B cell (primary cell): ENCODE results near the gene JUNB. TPM values are rescaled to one million over a fixed set of nuclear protein-coding genes. Genes with fewer than 3 reads are reported as not detected.
A peak's percentile ranks its signal among the peaks of the same experiment; 100 is the strongest.

ENCODE experiments used
- ATAC-seq: fragments of 200-7000 bp; cut with Tn5 transposase; one replicate; pipeline ENCODE4 v1.10.0; 2021; ENCODE audit warnings: low read depth, mild to moderate bottlenecking, moderate number of reproducible peaks, moderate library complexity
- CTCF ChIA-PET: fragments of 350-600 bp; sonication (Branson Sonifier 250); formaldehyde crosslinking; loops from one replicate; lab custom pipeline; 2021; ENCODE audit warnings: antibody characterized with exemption, inconsistent platforms; lab: Charles Lee
- POLR2A ChIA-PET: fragments of 350-600 bp; sonication (Branson Sonifier 250); formaldehyde crosslinking; loops from one replicate; lab custom pipeline; 2021; ENCODE audit warnings: antibody characterized with exemption; lab: Charles Lee
- DNase-seq: peaks from one replicate; pipeline ENCODE4 v3.0.0; 2013
- H2AFZ ChIP-seq: 2 replicates; pipeline ENCODE4 v1.6.1; 2012; ENCODE audit warnings: mild to moderate bottlenecking, low read depth, low read length; ENCODE audit not compliant: insufficient read depth, poor library complexity, severe bottlenecking
- H3K27ac ChIP-seq, 2 donors: 1 replicate in 1 of 2; 2 replicates in 1 of 2; pipeline ENCODE4 v1.5.1; 2012 to 2013; ENCODE audit warnings: low read length in 2 of 2, mild to moderate bottlenecking in 2 of 2, moderate library complexity in 1 of 2
- H3K27me3 ChIP-seq, 4 experiments: fragments of 200-600 bp in 1 of 4; sonication (generic) in 1 of 4; replicated peaks in 1 of 4; 1 replicate in 2 of 4; 2 replicates in 2 of 4; pipeline versions ENCODE4 v1.6.1 to v1.7.0; 2013 to 2016; ENCODE audit warnings: low read length in 3 of 4, mild to moderate bottlenecking in 2 of 4, mixed read lengths in 1 of 4, moderate library complexity in 1 of 4; ENCODE audit not compliant: insufficient read depth in 4 of 4, control insufficient read depth in 3 of 4; ENCODE audit errors: control extremely low read depth in 1 of 4
- H3K36me3 ChIP-seq, 2 experiments: replicated peaks in 1 of 2; 1 replicate in 1 of 2; 2 replicates in 1 of 2; pipeline versions ENCODE4 v1.6.1 to v1.7.1; 2013; ENCODE audit warnings: low read length in 1 of 2; ENCODE audit not compliant: insufficient read depth in 2 of 2, control insufficient read depth in 1 of 2; ENCODE audit errors: control extremely low read depth in 1 of 2, extremely low read depth in 1 of 2
- H3K4me1 ChIP-seq, 2 donors: fragments of 200-600 bp in 1 of 2; sonication (generic) in 1 of 2; 1 replicate in 1 of 2; 2 replicates in 1 of 2; pipeline versions ENCODE4 v1.5.1 to v1.6.1; 2013 to 2017; ENCODE audit warnings: low read length in 2 of 2; ENCODE audit not compliant: control insufficient read depth in 2 of 2, insufficient read depth in 2 of 2
- H3K4me2 ChIP-seq: replicated peaks from 2 replicates; pipeline ENCODE3; 2012; ENCODE audit warnings: mild to moderate bottlenecking, low read depth, low read length; ENCODE audit not compliant: poor library complexity, severe bottlenecking
- H3K4me3 ChIP-seq, 5 experiments: fragments of 200-600 bp in 1 of 5; sonication (generic) in 1 of 5; 1 replicate in 3 of 5; 2 replicates in 2 of 5; pipeline versions ENCODE4 v1.5.1 to v1.7.0; 2011 to 2016; ENCODE audit warnings: low read length in 4 of 5, mild to moderate bottlenecking in 4 of 5, low read depth in 2 of 5, control low read depth in 1 of 5, moderate library complexity in 1 of 5; ENCODE audit not compliant: insufficient read depth in 1 of 5; ENCODE audit errors: control extremely low read depth in 1 of 5, extremely low read depth in 1 of 5
- H3K79me2 ChIP-seq: fragments of 200-600 bp; sonication (generic); one replicate; pipeline ENCODE4 v1.6.0; 2016; ENCODE audit warnings: low read length; ENCODE audit not compliant: control insufficient read depth, insufficient read depth
- H3K9ac ChIP-seq: fragments of 200-600 bp; sonication (generic); 2 replicates; pipeline ENCODE4 v1.6.1; 2017; ENCODE audit warnings: mild to moderate bottlenecking, low read length, moderate library complexity
- H3K9me3 ChIP-seq, 3 donors: one replicate each; pipeline versions ENCODE4 v1.6.1 to v1.7.1; 2013; ENCODE audit warnings: low read length in 2 of 3; ENCODE audit not compliant: control insufficient read depth in 2 of 3, insufficient read depth in 1 of 3; ENCODE audit errors: control extremely low read depth in 1 of 3
- H4K20me1 ChIP-seq: 2 replicates; pipeline ENCODE4 v1.6.0; 2012; ENCODE audit warnings: mild to moderate bottlenecking, low read length; ENCODE audit not compliant: insufficient read depth, control insufficient read depth, poor library complexity, severe bottlenecking
- H3K27ac Mint-ChIP-seq: one replicate; pipeline ENCODE4 v1.8.0; 2021; ENCODE audit warnings: mixed read lengths
- H3K27me3 Mint-ChIP-seq: one replicate; pipeline ENCODE4 v1.8.0; 2021; ENCODE audit warnings: mixed read lengths
- H3K4me1 Mint-ChIP-seq: one replicate; pipeline ENCODE4 v1.8.0; 2021; ENCODE audit warnings: mixed read lengths
- H3K4me3 Mint-ChIP-seq: one replicate; pipeline ENCODE4 v1.8.0; 2021; ENCODE audit warnings: mixed read lengths
- H3K9me3 Mint-ChIP-seq: one replicate; pipeline ENCODE4 v1.8.0; 2022; ENCODE audit warnings: mixed read lengths; ENCODE audit not compliant: insufficient read depth
- CTCF ChIP-seq: fragments of 200-600 bp; IDR thresholded peaks from one replicate; pipeline ENCODE4 v1.8.0; 2022; ENCODE audit warnings: antibody characterized with exemption, mild to moderate bottlenecking
- EZH2 ChIP-seq: IDR thresholded peaks from 2 replicates; pipeline ENCODE4 v1.6.1; 2012; ENCODE audit warnings: borderline replicate concordance, low read depth, mild to moderate bottlenecking, moderate library complexity, low read length; ENCODE audit not compliant: insufficient read depth, poor library complexity, severe bottlenecking
- WGBS: methylation state at CpG from one replicate; pipeline ENCODE4 v1.1.5; 2013; ENCODE audit warnings: missing lambda C conversion rate; ENCODE audit not compliant: insufficient coverage; 5-methylcytosine and 5-hydroxymethylcytosine counted together
- intact Hi-C: fragments of 100-400 bp; cut with micrococcal nuclease; formaldehyde crosslinking; loops from one replicate; pipeline ENCODE4 v1.10.0; 2022
- polyA plus RNA-seq: library from polyadenylated mRNA; depleted of rRNA; stranded (reverse); fragments of >200 nt; gene quantifications from 2 replicates; pipeline ENCODE4 v1.2.3, GENCODE V29; 2012
- total RNA-seq, 2 donors: library from RNA; stranded (reverse); fragments of 120-200 nt in 1 of 2; gene quantifications; 1 replicate in 1 of 2; 2 replicates in 1 of 2; pipeline versions ENCODE4 v1.2.3 to v1.2.4, GENCODE V29; 2013 to 2022

JUNB gene
- total and polyA plus RNA-seq, 2 donors (not counting 1 experiment from before 2014, with no cell fraction given): 206 to 4,055 TPM

GRCh38 chr19:12801466-12802266 is 10.4 kb downstream of the JUNB start, which contains the start of the genes PRDX2 and THSD8:
Gene PRDX2, minus strand, starts transcription at chr19:12801800. Its CDS starts 539 bp downstream, at chr19:12801261.
Gene THSD8, plus strand, starts transcription at chr19:12802069. Its CDS starts 3 bp downstream, at chr19:12802072.
- peak within 1 kb of the TSS; percentile 87 for H3K9ac ChIP-seq
- H3K9me3 Mint-ChIP-seq: no peaks in the 10 kb centered on the region
- H4K20me1 ChIP-seq: no peaks in the 10 kb centered on the region
- peaks cover 0 to 4% (median 0%) of the 10 kb centered on the region in 3 donors for H3K9me3 ChIP-seq
- peaks cover 0 to 3% of the 10 kb centered on the region in 2 experiments for H3K36me3 ChIP-seq
- H3K27ac ChIP-seq: peak within 1 kb of the TSS in 1 of 2 donors; percentile 60
- peak within 1 kb of the TSS; percentile 65 for H3K27ac Mint-ChIP-seq
- 1% methylated on average over 78 of the region's 78 CpGs for WGBS
- peak within 1 kb of the TSS; percentile 32 to 87 (median 83) for H3K4me3 ChIP-seq
- H2AFZ ChIP-seq: peak within 1 kb of the TSS; percentile 87
- TF ChIP-seq EZH2: no peak
- no peak for TF ChIP-seq CTCF
- peaks cover 27% of the 10 kb centered on the region for H3K4me1 Mint-ChIP-seq
- intact Hi-C loops: no loop called here
- DNase-seq (peak; percentile 81), ATAC-seq (peak; percentile 69)
- H3K4me1 ChIP-seq: peaks cover 19 to 30% of the 10 kb centered on the region in 2 donors
- H3K79me2 ChIP-seq: peaks cover 11% of the 10 kb centered on the region
- no peaks in the 10 kb centered on the region for H3K27me3 ChIP-seq
- ChIA-PET POLR2A (interaction anchor here (1.5 to 1.9 kb wide), 2 partner anchors 10 kb away, joined by 5 to 10 read pairs; partner anchors contain the start of gene JUNB), CTCF (interaction anchor here (0.8 to 17.9 kb wide), 4 partner anchors 7 to 46 kb away, joined by 3 to 1147 read pairs (median 6); partner anchors contain the start of genes HOOK2 and JUNB)
- H3K4me2 ChIP-seq: peak within 1 kb of the TSS; percentile 100
- H3K27me3 Mint-ChIP-seq: peaks cover 3% of the 10 kb centered on the region
- peak within 1 kb of the TSS; percentile 88 for H3K4me3 Mint-ChIP-seq
